HG03159 (cell line): ENCODE results near the gene CDHR3.

ENCODE experiments used
- ATAC-seq: cut with Tn5 transposase; IDR thresholded peaks from one replicate; pipeline ENCODE4 v1.9.1; 2021; ENCODE audit warnings: mild to moderate bottlenecking, moderate library complexity; ENCODE audit not compliant: unreplicated experiment

Gene CDHR3

GRCh38 chr7:106021151-106022067, 58.3 kb downstream of the CDHR3 start:
- no peak for ATAC-seq

- ATAC-seq: peak; percentile 59
Observed at GRCh38 chr7:106022193-106022821, 59.2 kb downstream of the CDHR3 start.

- ATAC-seq: no peak
Observed at GRCh38 chr7:106023369-106024322, 60.6 kb downstream of the CDHR3 start.

- no peak for ATAC-seq
Observed at GRCh38 chr7:106026101-106026500, 63.0 kb downstream of the CDHR3 start.

GRCh38 chr7:106029451-106029850, 66.4 kb downstream of the CDHR3 start:
- ATAC-seq: no peak

GRCh38 chr7:106029941-106030340, 66.9 kb downstream of the CDHR3 start:
- no peak for ATAC-seq

GRCh38 chr7:106031300-106032035, 68.4 kb downstream of the CDHR3 start:
- ATAC-seq: no peak

GRCh38 chr7:106032295-106032694, 69.2 kb downstream of the CDHR3 start:
- no peak for ATAC-seq

- no peak for ATAC-seq
Observed at GRCh38 chr7:106033735-106034134, 70.7 kb downstream of the CDHR3 start.

GRCh38 chr7:106034383-106034782, 71.3 kb downstream of the CDHR3 start:
- ATAC-seq: no peak

- no peak for ATAC-seq
Observed at GRCh38 chr7:106035568-106035967, 72.5 kb downstream of the CDHR3 start.

- ATAC-seq: no peak
Observed at GRCh38 chr7:106036004-106036403, 72.9 kb downstream of the CDHR3 start.

- no peak for ATAC-seq
Observed at GRCh38 chr7:106037489-106038176, 74.6 kb downstream of the CDHR3 start.

- no peak for ATAC-seq
Observed at GRCh38 chr7:106038289-106038688, 75.2 kb downstream of the CDHR3 start.

GRCh38 chr7:106038916-106039315, 75.9 kb downstream of the CDHR3 start:
- no peak for ATAC-seq

GRCh38 chr7:106039486-106040060, 76.5 kb downstream of the CDHR3 start:
- ATAC-seq: no peak

GRCh38 chr7:106041140-106041717, 78.2 kb downstream of the CDHR3 start:
- no peak for ATAC-seq

- no peak for ATAC-seq
Observed at GRCh38 chr7:106042196-106042611, 79.1 kb downstream of the CDHR3 start.

GRCh38 chr7:106045139-106045538, 82.1 kb downstream of the CDHR3 start:
- no peak for ATAC-seq
